Psoas muscle (tissue), 8 donors: ENCODE data around the gene TNC. TPM values are rescaled to one million over a fixed set of nuclear protein-coding genes. Genes with fewer than 3 reads are reported as not detected.

Experiments used
- ATAC-seq, 4 donors: fragments of 200-7000 bp; cut with Tn5 transposase; one replicate each; pipeline ENCODE4 v1.9.1; 2020; ENCODE audit warnings: moderate library complexity in 3 of 4, mild to moderate bottlenecking in 2 of 4
- DNase-seq, 2 donors: peaks; one replicate each; pipeline ENCODE4 v3.0.0-alpha.2; 2020
- H3K27ac ChIP-seq: fragments of 200-600 bp; one replicate; pipeline ENCODE4 v1.8.0; 2022
- H3K27me3 ChIP-seq, 3 donors: fragments of 200-600 bp in 1 of 3; one replicate each; pipeline versions ENCODE4 v1.6.1 to v1.8.0; 2013 to 2022; ENCODE audit warnings: low read length in 2 of 3, mild to moderate bottlenecking in 2 of 3, moderate library complexity in 1 of 3; ENCODE audit not compliant: insufficient read depth in 3 of 3
- H3K36me3 ChIP-seq, 2 donors: fragments of 200-600 bp in 1 of 2; one replicate each; pipeline versions ENCODE4 v1.6.1 to v1.8.0; 2013 to 2022; ENCODE audit warnings: low read depth in 1 of 2, mild to moderate bottlenecking in 1 of 2, moderate library complexity in 1 of 2; ENCODE audit not compliant: insufficient read depth in 1 of 2
- H3K4me1 ChIP-seq: fragments of 200-600 bp; one replicate; pipeline ENCODE4 v1.8.0; 2022
- H3K4me3 ChIP-seq: fragments of 200-600 bp; one replicate; pipeline ENCODE4 v1.8.0; 2022; ENCODE audit warnings: mild to moderate bottlenecking
- H3K9me3 ChIP-seq: fragments of 200-600 bp; one replicate; pipeline ENCODE4 v1.8.0; 2022
- WGBS, 3 donors: extraction: QIAGEN DNeasy Blood & Tissue Kit; methylation state at CpG; one replicate each; pipeline versions ENCODE4 v1.1.6 to v1.1.7; 2013; 5-methylcytosine and 5-hydroxymethylcytosine counted together
- intact Hi-C, 2 donors: fragments of 100-400 bp; cut with DNase I; formaldehyde crosslinking; loops; one replicate each; pipeline versions ENCODE4 v1.11.0 to v1.14.2; 2022
- long read RNA-seq, 2 donors: library from polyadenylated mRNA; unstranded; transcript quantifications; one replicate each; pipeline ENCODE4 v2.0.0, GENCODE V29; 2021
- polyA plus RNA-seq, 3 donors: library from polyadenylated mRNA; stranded (reverse); fragments of 200-250 nt; gene quantifications; one replicate each; pipeline ENCODE4 v1.2.3, GENCODE V29; 2013
- total RNA-seq, 4 donors: library from RNA; stranded (reverse); fragmentation: NEBNext Ultra II Directional in 2 of 4; extraction: Animal tissue kit (Norgen Biotek cat#: 25700) in 2 of 4; gene quantifications; one replicate each; pipeline versions ENCODE4 v1.2.1 to v1.2.4, GENCODE V29; 2021 to 2023
- TF ChIP-seq, protein P1 (sequence below): fragments of 200-600 bp; IDR thresholded peaks from one replicate; pipeline ENCODE4 v1.8.0; 2022; ENCODE audit warnings: antibody characterized with exemption
- donor health status: healthy with polysubstance abuse.
- donor health status: DM: no; HTN: no; CAD: no; lungs with moderate emphysema.
- donor health status: Bipolar disorder and iron deficiency.
- donor health status: healthy.
- donor health status: DM: yes; HTN: yes; CAD: no.
- donor health status: DM: no; HTN: no; CAD: no.
- donor health status: DM: no; HTN: no; CAD: no.
- donor health status: DM: yes; HTN: yes; CAD: no.

TNC gene
- total RNA-seq (10 to 100 TPM in 2 of 4 donors, 1 to 10 TPM in 2; 2.7 to 94.7 (median 10.4) TPM), polyA plus RNA-seq (1 to 10 TPM; 1.0 to 2.8 (median 2.7) TPM)
- long read RNA-seq, donor 1, full-length matches to known transcripts = 3 of 36 reads
- long read RNA-seq, donor 1, partial matches to known transcripts = 12 of 36 reads
- long read RNA-seq, donor 1, other reads (novel, unspliced or antisense) = 21 of 36 reads
- long read RNA-seq, donor 2, full-length matches to known transcripts = 1 of 17 reads
- long read RNA-seq, donor 2, partial matches to known transcripts = 10 of 17 reads
- long read RNA-seq, donor 2, other reads (novel, unspliced or antisense) = 6 of 17 reads

DNA sequence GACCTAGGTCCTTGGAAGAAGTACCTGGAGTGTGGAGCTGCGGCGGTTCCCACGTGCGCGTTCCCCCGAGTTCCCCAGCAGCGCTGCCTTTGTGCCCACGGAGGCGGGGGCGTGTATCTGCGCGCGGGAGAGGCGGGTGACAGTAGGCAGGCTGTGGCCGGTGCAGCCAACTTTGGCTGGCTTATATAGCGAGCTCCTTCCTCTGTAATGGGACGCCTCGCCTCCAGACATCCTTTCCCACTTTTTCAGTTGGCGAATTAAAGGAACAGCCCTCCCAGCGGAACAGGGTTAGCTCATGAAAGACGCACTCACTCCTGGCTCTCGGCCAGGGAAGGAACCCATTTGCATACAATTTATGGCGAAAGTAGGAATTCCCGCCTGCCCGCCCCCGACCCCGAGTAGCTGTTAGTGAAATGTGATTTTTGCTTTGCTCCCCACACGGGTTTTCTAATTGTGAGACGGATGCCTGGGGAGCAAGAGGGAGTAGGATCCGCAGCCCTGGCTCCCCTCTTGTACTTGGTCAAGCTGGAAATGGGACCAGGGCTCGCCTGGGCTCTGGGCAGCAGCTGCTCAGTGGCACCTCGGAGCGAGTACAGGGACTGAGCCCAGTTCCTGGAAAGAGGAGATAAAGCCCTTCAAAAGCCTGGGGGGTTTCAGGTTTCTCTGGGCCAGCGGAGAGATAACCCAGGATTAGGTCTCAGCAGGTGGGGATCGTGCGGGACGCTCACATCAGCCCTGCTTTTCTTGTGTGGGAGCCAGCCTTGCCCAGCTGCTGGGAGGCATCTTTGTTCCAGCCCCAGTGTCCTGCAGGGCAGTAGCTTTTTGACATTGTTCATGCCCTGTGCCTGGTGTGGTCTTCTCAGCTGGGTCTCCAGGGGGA lies at the start of gene TNC:
TNC (minus strand) TSS at position 159 of the 880 bp plus-strand sequence. CDS start 27,139 bp downstream, outside the sequence.
- H3K9me3 ChIP-seq = no peaks in the 10 kb centered on the region
- 0 to 1% (median 1%) methylated on average over 37 of the region's 37 CpGs for WGBS, 3 donors
- peaks cover 4 to 34% (median 5%) of the 10 kb centered on the region in 3 donors for H3K27me3 ChIP-seq
- intact Hi-C loops = no loop called here
- no peak within 1 kb of the TSS for H3K27ac ChIP-seq
- no peaks in the 10 kb centered on the region for H3K36me3 ChIP-seq
- DNase-seq = peak; percentile 54
- H3K4me3 ChIP-seq = peak within 1 kb of the TSS; percentile 49
- peak; percentile 54 to 75 (median 68) for ATAC-seq
- TF ChIP-seq, protein P1, sequence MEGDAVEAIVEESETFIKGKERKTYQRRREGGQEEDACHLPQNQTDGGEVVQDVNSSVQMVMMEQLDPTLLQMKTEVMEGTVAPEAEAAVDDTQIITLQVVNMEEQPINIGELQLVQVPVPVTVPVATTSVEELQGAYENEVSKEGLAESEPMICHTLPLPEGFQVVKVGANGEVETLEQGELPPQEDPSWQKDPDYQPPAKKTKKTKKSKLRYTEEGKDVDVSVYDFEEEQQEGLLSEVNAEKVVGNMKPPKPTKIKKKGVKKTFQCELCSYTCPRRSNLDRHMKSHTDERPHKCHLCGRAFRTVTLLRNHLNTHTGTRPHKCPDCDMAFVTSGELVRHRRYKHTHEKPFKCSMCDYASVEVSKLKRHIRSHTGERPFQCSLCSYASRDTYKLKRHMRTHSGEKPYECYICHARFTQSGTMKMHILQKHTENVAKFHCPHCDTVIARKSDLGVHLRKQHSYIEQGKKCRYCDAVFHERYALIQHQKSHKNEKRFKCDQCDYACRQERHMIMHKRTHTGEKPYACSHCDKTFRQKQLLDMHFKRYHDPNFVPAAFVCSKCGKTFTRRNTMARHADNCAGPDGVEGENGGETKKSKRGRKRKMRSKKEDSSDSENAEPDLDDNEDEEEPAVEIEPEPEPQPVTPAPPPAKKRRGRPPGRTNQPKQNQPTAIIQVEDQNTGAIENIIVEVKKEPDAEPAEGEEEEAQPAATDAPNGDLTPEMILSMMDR = no peak
- H3K4me1 ChIP-seq = no peaks in the 10 kb centered on the region

DNA sequence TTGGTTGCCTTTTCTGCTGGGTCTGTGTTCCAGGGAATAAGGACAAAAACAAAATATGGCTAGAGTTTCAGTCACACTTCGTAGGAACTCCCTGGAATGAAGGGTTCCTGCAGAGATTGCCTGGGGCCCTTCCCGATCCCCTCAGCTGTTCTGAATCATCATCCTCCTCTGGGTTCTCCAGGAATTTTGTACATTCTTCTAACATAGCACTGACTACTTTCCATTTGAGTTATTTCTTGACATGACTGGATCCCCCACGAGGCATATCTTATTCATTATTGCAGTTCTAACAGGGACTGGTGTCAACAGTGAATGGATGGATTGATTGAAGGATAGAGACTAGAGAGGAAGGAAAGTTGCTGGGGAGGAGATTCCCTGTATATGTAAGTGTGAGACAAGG lies 49.2 kb upstream of the TNC start:
- intact Hi-C loops = no loop called here
- no peaks in the 10 kb centered on the region for H3K9me3 ChIP-seq
- no peaks in the 10 kb centered on the region for H3K27me3 ChIP-seq
- no peaks in the 10 kb centered on the region for H3K36me3 ChIP-seq
- TF ChIP-seq, protein P1 = no peak
- DNase-seq (no peak), ATAC-seq (no peak)
- H3K4me3 ChIP-seq = no peak overlapping the region
- H3K4me1 ChIP-seq = no peaks in the 10 kb centered on the region
- no peak overlapping the region for H3K27ac ChIP-seq
- 26 to 47% (median 29%) methylated on average over 3 of the region's 3 CpGs for WGBS, 3 donors

DNA sequence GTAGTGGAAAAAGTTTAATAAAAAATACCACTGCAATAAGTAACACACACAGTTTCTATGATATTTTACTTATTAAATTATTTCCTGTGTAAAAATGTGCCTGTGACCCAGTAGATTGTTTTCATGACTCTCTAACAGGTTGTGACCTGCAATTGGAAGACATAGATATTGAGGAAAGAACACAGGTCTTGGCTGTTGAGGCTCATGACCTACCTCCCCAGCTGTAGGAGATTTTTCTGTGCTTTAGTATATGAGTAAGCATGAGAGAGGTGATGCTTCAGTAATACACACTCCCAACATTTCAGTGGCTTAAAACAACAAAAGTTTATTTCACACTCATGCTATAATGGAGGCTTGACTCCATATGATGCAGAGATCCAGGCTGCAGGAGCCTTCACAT lies 47.3 kb upstream of the TNC start:
- TF ChIP-seq, protein P1 = no peak
- H3K27me3 ChIP-seq = peaks cover 0 to 5% (median 0%) of the 10 kb centered on the region in 3 donors
- intact Hi-C loops = no loop called here
- no peak overlapping the region for H3K4me3 ChIP-seq
- DNase-seq = no peak
- no peak overlapping the region for H3K27ac ChIP-seq
- no peaks in the 10 kb centered on the region for H3K9me3 ChIP-seq
- no peaks in the 10 kb centered on the region for H3K4me1 ChIP-seq
- H3K36me3 ChIP-seq = no peaks in the 10 kb centered on the region
- ATAC-seq = no peak

DNA sequence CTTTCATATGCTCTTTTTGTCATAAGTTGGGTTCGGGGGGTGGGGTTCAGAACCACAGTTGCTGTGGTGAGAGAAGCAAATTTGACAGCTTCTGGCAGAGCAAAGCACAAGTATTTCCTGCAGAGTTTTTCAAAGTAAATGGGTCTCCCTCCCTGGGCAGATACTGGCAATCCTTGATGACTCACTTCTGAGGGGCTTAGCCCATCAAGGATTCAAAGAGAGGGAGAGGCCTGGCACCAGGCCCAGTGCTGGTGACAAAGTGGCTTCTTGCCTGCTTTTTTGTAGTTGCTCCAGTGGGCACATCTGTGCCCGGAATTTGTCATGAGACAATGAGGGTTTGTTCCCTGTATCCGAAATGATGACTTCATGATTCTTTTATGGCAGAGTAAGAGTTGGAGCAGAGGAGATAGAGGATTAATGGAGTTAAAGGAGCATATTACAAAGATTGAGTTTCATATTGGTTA lies 46.6 kb upstream of the TNC start:
- peaks cover 0 to 5% (median 0%) of the 10 kb centered on the region in 3 donors for H3K27me3 ChIP-seq
- TF ChIP-seq, protein P1 = no peak
- H3K4me3 ChIP-seq = no peak overlapping the region
- no peaks in the 10 kb centered on the region for H3K4me1 ChIP-seq
- H3K36me3 ChIP-seq = no peaks in the 10 kb centered on the region
- no peaks in the 10 kb centered on the region for H3K9me3 ChIP-seq
- H3K27ac ChIP-seq = no peak overlapping the region
- intact Hi-C loops = no loop called here
- ATAC-seq (no peak), DNase-seq (peak in 1 of 2 donors; percentile 15)
- 28 to 35% (median 31%) methylated on average over 3 of the region's 3 CpGs for WGBS, 3 donors
